Choroid plexus epithelial cell (primary cell): ENCODE results near the gene DNAJB11.

Experiments used
- DNase-seq: peaks from one replicate; pipeline ENCODE4 v3.0.0-alpha.2; 2010; ENCODE audit warnings: low read depth
- H3K4me3 ChIP-seq: 2 replicates; pipeline ENCODE4 v1.5.1; 2011; ENCODE audit warnings: low read depth, mild to moderate bottlenecking, control low read depth, low read length, moderate library complexity
- CTCF ChIP-seq: conservative IDR thresholded peaks from 2 replicates; pipeline ENCODE4 v1.5.1; 2011; ENCODE audit warnings: low read depth, mild to moderate bottlenecking, control low read depth, inconsistent platforms, low read length, moderate library complexity

The DNAJB11 gene

GRCh38 chr3:186598108-186598784 is 27.7 kb downstream of the DNAJB11 start:
- no peak overlapping the region for H3K4me3 ChIP-seq
- no peak for TF ChIP-seq CTCF
- DNase-seq, result peak; percentile 50

- DNase-seq, result no peak
- TF ChIP-seq CTCF, result no peak
- no peak overlapping the region for H3K4me3 ChIP-seq
These were observed 28.2 kb downstream of the DNAJB11 start for GRCh38 chr3:186598794-186599141.

- no peak for TF ChIP-seq CTCF
- no peak overlapping the region for H3K4me3 ChIP-seq
- no peak for DNase-seq
These were observed 28.7 kb downstream of the DNAJB11 start for GRCh38 chr3:186599142-186599784.

GRCh38 chr3:186599785-186600166 is 29.3 kb downstream of the DNAJB11 start:
- no peak for DNase-seq
- no peak overlapping the region for H3K4me3 ChIP-seq
- no peak for TF ChIP-seq CTCF

GRCh38 chr3:186600896-186601295 is 30.4 kb downstream of the DNAJB11 start:
- DNase-seq, result no peak
- H3K4me3 ChIP-seq, result no peak overlapping the region
- no peak for TF ChIP-seq CTCF

- H3K4me3 ChIP-seq, result no peak overlapping the region
- TF ChIP-seq CTCF, result no peak
- DNase-seq, result no peak
These were observed 32.6 kb downstream of the DNAJB11 start for GRCh38 chr3:186603159-186603558.

GRCh38 chr3:186605078-186605477 is 34.6 kb downstream of the DNAJB11 start:
- no peak for DNase-seq
- TF ChIP-seq CTCF, result no peak
- no peak overlapping the region for H3K4me3 ChIP-seq
